ENCODE data around the gene ACBD6.

DNA sequence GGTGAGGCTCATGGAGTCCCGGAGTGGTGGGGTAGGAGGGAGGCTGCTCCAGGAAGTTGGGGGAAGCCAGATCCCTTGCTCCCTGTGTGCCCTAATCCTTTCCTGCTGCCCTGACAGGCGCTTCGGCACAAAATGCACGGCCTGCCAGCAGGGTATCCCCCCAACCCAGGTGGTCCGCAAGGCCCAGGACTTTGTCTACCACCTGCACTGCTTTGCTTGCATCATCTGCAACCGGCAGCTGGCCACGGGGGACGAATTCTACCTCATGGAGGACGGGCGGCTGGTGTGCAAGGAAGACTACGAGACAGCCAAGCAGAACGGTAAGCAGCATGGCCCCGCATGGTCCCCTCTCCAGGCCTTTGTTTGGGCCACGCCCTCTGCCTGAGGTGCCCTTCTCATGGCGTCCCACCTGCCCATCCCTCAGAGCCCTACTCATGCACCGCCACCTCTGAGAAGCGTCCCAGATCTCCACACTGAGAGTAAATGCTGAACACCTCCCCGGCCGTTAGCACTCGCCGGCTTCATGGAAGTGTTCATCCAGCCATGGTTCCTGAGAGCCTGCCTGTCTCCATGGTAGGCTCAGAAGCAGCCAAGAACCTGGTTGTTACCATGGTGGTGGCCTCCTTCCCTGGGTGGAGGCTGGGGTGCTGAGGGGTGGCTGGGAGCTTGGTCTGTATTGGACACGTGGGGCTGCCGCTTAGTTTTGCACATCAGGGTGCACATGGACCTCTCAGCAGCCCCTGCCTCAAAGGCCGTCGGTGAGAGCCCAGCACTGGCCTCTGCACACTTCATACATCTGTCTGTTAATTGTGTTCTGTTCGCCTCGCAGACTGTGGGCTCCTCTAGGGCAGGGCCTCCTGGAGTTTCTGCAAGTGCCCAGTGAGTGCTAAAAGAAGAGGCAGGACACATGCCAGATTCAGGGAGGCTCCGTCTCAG is 235.8 kb downstream of the ACBD6 start:
- TF ChIP-seq EP300 (IDR thresholded peaks at IDR 0.05; ENCODE audit: borderline replicate concordance in 1 of 2, control insufficient read depth in 1 of 2, low read depth in 2 of 2, low read length in 2 of 2) (no peak), POLR2AphosphoS2 (IDR thresholded peaks at IDR 0.05; ENCODE audit: low read depth, low read length) (no peak)
- TF ChIP-seq, protein P1, sequence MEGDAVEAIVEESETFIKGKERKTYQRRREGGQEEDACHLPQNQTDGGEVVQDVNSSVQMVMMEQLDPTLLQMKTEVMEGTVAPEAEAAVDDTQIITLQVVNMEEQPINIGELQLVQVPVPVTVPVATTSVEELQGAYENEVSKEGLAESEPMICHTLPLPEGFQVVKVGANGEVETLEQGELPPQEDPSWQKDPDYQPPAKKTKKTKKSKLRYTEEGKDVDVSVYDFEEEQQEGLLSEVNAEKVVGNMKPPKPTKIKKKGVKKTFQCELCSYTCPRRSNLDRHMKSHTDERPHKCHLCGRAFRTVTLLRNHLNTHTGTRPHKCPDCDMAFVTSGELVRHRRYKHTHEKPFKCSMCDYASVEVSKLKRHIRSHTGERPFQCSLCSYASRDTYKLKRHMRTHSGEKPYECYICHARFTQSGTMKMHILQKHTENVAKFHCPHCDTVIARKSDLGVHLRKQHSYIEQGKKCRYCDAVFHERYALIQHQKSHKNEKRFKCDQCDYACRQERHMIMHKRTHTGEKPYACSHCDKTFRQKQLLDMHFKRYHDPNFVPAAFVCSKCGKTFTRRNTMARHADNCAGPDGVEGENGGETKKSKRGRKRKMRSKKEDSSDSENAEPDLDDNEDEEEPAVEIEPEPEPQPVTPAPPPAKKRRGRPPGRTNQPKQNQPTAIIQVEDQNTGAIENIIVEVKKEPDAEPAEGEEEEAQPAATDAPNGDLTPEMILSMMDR (IDR thresholded peaks at IDR 0.05 in 2 of 3, conservative IDR thresholded peaks at IDR 0.05 in 1 of 3; ENCODE audit: control insufficient read depth in 2 of 3, extremely low read depth in 1 of 3, insufficient read depth in 1 of 3, low read depth in 3 of 3, low read length in 3 of 3), result no peak
- TF ChIP-seq, protein P2, sequence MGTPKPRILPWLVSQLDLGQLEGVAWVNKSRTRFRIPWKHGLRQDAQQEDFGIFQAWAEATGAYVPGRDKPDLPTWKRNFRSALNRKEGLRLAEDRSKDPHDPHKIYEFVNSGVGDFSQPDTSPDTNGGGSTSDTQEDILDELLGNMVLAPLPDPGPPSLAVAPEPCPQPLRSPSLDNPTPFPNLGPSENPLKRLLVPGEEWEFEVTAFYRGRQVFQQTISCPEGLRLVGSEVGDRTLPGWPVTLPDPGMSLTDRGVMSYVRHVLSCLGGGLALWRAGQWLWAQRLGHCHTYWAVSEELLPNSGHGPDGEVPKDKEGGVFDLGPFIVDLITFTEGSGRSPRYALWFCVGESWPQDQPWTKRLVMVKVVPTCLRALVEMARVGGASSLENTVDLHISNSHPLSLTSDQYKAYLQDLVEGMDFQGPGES (IDR thresholded peaks at IDR 0.05), result no peak

All from GM12878 (cell line).